ENCODE results near the gene FLT1.

FLT1 gene

DNA sequence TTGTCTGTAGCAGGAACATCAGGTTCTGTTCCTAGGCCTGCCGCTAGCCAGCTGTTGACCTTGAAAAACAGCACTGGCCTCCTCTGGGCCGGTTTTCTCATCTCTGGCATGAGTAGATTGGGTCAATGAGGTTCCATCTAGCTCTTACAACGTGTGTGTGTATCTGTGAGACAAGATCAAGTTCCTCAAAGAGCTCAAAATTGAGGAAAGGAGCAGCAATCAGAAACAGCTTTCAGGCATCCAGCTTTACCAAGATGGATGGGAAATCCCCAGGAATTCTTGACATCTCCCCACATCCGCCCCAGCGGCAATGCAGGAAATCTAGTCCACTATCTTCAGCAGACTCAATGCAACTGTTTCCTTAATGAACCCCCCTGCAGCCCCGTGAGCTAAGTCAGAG lies 4.9 kb downstream of the FLT1 start:
- DNase-seq (ENCODE audit: insufficient read length, low spot score) (no peak), FAIRE-seq (no peak)

DNA sequence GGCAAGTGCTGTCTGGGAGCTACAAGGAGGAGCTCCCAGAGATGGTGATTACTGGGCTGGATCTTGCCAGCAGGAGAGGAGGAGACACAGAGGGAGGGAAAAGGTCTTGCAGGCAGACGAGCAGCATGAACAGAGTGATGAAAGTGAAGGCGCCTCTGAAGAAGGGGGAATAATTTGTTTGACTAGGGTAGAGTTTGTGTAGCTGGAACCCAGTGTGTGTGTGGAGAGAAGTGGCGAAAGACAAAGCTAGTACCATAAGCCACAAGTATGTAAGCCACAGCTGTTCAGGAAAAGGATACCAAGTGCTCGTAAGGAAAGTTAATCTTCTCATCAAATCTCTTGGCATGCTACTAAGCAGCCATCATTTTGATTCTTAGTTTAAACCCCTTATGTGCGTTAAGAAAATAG lies 5.4 kb downstream of the FLT1 start:
- no peak for DNase-seq (ENCODE audit: insufficient read length, low spot score)
- no peak for FAIRE-seq

DNA sequence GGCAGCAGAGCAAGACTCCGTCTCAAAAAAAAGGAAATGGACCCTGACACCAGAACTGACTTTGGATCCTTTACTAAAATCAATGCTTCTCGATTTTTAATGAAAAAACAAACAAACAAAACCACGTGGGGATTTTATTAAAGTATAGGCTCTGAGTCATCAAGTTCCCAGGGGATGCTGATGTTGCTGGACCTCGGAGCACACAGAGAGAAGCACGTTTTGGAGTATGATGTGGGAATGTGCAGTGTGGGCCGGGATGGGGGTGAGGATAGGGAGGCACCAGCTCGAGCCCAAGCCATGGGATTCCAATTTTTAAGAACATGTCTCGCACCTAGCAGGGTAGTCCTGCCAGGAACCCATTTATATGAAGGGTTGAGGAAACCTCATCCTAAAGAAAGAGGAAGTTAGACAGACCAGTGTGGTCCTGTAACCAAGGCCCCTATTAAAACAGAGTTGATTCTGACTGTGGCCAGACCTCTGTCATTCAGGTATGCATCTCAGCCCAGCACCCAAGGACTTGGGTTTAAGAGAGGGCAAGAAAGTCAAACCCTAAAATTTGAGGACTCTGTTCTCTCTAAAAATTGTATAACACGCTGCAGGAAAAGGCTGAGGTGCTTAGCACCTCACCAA lies 6.4 kb downstream of the FLT1 start:
- no peak for DNase-seq (ENCODE audit: insufficient read length, low spot score)
- no peak for FAIRE-seq

DNA sequence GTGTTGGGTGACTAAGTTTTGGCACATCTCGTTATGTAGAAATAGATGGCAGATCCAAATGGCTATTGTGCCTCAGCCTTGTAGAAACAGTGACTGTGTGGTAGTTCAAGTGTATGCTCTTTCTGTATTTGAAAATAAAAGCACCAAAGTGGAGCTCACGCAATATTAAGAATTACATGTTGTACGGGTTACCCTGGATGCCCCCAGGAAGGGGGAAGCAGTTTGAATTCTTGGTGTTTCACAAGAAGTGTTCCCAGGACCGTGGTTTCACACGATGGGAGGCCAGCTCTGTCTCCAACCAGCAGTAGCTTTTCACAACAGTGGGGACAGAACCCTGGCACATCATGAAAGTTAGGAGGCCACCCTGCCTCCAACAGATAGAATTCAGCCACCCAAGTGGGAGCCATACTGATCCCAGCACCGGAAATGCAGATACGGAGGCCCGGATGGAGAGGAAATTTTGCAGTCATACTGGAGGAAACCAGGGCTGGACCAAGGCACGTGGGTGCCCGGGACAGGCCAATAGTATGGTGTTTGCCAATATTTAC lies 8.9 kb downstream of the FLT1 start:
- DNase-seq (ENCODE audit: insufficient read length, low spot score) (no peak), FAIRE-seq (no peak)

DNA sequence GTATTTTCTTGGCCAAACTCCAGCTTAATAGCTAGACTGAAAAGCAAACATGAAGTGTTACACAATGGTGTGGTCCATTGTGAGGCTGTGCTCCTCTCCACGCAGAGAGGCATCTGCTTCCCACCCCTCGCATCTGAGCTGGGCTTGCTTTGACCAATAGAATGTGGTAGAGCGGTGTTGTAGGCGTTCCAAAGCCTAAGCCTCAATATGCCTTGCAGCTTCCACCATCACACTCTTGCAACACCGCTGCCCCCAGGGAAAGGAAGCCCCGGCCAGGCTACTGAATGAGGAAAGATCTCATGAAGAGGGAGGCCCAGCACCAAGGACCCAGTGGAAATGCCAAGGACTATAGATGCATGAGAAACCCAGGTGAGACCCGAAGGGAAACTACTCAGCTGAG lies 9.4 kb downstream of the FLT1 start:
- FAIRE-seq (no peak), DNase-seq (ENCODE audit: insufficient read length, low spot score) (no peak)

DNA sequence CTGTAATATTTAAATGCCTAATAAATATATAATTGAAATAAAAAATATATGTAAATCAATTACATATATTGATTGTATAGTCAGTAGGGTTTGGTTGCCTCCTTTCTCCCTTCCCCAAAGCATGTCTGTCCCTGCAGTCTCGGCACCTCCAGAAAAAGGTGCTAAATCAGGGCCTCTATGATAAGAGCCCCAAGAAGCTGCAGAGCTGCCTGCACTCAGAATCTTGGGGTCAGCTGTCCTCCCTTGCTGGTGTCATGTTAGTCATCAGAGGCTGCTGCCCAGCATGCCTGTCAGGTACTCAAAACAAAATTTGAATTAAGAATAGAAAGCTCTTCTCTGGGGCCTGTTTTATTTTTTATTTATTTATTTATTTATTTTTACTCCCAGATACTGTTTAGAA lies 9.8 kb downstream of the FLT1 start:
- FAIRE-seq (no peak), DNase-seq (ENCODE audit: insufficient read length, low spot score) (no peak)

DNA sequence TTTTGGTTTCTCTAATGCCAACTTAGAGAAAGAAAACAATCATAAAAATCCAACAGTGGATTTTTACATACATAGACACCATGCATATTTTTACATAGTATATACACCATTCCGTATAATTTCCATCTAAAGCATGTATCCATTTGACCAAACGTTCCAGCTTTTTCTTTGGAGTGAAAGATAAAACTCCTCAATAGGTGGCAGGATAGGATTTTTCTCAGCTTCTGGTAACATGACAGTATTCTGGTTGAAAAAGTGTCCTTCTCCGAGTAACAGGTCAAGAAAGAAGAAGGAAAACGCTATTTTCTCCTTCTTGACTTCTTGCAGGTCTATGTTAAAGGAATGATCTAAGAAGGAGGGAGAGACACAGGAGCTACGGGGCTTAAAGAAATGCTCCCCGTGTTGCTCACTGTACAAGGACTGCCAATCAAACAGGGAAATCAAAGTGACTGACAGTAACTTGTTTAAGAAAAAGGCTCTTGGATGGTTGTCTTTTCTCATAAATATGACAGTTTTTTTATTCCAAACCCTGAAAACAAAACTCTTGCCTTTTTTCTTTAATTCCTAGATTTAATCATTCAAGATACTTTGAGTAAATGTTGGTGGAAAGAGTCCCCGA lies 11.5 kb downstream of the FLT1 start:
- FAIRE-seq (no peak), DNase-seq (ENCODE audit: insufficient read length, low spot score) (no peak)

DNA sequence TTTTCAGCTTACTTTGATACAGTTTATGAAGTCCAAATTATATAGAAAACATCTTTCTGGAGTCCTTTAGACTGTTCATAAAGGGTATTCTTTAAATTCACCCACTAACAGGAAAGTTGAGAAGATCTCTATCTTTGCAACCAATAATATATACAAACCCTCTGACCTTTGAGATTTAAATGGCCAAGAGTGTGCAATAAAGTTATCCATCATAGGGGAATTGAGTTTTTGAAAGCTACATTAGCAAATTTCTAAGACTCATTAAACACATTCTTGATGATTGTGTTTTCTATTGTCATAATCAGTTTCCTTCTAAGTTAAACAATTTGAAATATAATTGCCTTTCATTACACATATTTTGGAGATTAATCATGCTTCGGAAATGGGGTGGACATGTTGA lies 15.9 kb downstream of the FLT1 start:
- DNase-seq (ENCODE audit: insufficient read length, low spot score): no peak
- FAIRE-seq: no peak

DNA sequence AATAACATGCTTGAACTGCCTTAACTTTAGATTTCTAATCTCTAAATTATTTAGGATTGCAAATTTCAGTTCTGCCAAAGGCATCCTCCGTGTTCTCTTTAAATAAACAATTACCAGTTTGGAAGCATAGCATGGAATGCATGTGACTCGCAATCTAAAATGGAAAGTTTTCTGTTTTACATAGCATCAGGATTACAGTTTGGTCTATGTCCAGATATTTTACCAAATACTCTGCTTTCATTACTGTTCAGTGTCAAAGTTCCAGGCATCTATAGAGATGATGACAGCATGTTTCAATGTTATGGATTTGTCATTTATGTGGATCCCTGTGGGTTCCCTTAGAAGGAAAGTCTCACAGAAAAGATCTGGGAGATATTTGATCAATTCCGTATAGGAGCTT lies 16.8 kb downstream of the FLT1 start:
- no peak for FAIRE-seq

DNA sequence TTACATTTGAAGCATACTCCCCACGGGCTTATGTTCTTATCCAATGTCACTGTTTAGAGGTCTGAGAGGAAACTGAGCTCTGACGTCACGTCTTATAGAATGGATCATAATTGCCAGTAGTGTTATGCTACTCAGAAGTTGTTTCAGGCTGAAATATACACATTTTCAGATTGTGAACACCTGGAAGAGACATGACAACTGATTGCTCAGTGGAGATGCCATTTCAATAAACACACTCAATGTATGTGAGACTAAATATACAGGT lies 17.3 kb downstream of the FLT1 start:
- DNase-seq (ENCODE audit: insufficient read length, low spot score) (no peak), FAIRE-seq (no peak)

More for the DNA sequence above, 16.8 kb downstream of the FLT1 start:
- DNase-seq (ENCODE audit: insufficient read length, low spot score): no peak

DNA sequence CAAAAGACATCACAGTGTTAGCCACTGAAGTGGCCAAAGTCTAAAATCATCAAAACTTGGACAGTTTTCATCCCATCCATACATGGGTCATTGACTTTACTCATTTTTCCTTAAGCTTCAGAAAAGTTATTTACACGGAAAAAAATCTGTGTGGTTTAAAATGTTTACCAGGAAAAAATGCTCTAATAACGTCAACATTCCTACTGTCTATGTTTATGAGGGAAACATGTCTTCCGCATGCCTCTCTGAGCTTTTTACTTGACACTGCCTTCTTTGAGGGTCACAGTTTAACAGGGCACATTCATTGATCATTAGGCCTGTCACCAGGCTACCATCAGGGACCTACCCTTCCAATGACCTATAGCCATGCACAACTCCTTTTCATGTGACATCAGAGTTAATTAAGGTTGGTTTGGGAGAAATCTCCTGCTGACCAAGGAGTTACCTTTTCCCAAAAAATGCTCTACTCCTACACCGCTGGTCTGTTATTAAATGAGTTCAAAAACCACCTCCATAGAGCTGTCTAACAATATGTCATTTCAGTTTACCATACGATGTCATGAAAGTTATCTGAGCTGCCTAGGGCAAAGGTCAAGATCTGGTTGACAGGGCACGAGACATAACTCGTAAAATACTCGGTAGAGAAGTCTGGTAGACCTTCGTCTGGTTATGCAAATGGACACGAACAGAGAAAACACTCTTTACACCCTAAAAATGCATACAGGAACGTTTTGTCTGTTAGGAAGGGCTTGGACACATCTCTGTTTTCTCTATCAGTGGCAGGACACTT lies 17.8 kb downstream of the FLT1 start:
- no peak for FAIRE-seq
- no peak for DNase-seq (ENCODE audit: insufficient read length, low spot score)

DNA sequence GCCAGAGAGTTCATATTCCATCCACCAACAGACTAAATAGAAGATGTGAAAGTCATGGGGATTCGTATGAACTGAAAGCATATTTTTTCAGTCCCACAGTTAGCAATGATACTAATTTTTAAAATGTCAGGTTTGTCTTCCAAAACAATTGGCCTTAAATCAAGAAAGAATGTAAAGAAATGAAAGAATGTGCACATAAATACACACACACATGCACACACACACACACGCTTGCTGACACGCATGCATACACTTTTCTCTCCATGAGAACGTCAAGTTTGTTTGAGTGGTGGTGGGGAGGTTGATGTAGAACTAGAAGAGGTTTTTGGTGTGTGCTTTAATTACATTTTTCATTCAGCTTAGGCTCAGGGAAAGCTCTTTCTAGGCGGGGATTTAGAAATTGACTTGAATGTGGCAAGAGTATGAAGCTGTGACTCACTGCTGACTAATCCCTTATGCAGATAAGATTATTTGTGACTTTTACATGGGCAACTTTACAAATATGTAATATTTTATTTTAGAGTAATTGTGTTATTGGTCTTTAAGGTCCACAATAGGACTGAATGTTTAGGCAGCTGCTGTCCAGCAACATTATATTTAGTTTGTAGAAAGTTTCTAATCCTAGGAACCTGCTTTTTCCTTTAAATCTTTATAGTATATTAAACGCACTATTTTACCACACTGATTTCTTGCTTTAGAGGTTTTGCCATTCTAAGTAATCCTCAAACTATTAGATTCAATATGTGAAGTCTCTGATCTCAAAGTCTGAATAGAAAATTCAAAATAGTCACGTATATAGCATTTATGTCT lies 18.8 kb downstream of the FLT1 start:
- FAIRE-seq (no peak), DNase-seq (ENCODE audit: insufficient read length, low spot score) (no peak)

DNA sequence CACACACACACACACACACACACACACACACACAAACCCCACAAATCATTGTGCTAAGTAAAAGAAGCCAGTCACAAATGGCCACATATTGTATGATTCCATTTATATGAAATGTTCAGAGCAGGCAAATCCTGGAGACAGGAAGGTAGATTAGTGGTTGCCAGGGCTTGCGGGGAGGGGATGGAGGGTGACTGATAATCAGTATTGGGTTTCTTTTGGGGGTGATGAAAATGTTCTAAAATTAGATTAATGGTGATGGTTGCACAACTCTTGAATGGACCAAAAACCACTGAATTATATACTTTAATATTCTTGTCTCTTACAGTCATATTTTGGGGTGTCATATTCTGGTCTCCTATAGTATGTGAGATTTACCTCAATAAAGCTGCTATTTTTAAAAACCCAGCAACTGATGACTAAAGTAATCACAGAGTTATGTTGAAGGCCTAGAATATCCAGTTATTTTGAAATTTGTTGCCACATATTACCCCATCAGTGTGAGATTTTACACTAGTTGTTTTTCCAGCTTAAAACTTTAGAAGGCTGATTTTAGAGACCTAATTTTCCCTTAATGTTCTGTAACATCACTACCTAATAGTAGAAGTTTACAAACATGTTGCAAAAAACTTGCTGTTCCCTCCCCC lies 20.3 kb downstream of the FLT1 start:
- DNase-seq (ENCODE audit: insufficient read length, low spot score) (no peak), FAIRE-seq (no peak)

DNA sequence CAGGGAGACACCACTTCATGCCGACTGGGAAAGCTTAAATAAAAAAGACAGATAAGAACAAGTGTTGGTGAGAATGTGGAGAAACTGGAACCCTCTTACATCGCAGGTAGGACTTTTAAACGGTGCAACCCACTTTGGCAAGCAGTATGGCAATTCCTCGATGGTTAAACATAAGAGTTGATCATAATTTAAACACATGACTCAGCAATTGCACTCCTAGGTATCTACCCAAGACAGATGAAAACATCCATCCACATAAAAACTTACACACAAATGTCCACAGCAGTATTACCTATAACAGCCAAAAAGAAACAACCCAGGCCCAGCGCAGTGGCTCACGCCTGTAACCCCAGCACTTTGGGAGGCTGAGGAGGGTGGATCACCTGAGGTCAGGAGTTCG lies 21.9 kb downstream of the FLT1 start:
- DNase-seq (ENCODE audit: insufficient read length, low spot score): no peak
- FAIRE-seq: no peak

DNA sequence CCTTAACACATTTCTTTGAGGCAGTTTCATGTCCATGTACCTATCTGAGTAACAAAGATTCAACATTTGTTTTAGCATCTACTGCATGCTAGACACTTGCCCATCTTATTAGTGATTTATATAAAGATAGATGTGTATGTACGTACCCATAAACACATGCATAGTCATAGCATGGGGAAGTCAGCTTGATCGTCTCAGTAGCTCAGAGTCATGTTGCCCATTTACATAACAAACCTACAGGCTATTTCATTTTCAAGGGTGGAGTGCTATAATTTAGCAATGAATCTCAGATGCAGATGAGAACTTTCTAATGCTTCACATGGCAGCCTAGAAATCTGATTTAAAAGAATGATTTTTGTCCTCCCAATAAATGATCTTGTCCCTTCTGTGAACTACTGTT lies 23.5 kb downstream of the FLT1 start:
- DNase-seq (ENCODE audit: insufficient read length, low spot score) (no peak), FAIRE-seq (no peak)

DNA sequence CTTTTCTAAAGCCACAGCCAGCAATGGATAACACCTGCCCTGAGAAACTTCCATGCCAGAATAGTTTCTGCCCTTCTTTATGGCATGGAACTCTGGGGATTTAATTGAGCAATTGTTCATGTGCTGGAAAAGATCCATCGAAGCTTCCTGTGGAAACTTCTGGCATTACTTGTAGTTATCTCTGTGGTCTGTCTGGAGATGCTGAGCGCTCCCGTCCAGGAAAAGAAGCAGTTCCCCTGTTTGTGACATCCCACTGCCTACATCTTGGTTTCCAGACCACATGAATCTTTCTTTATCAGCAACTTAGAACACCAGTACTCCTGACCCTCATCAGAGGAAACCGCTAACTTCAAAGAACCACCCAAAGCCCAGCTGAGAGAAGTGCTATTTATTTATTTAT lies 24.6 kb downstream of the FLT1 start:
- FAIRE-seq (no peak), DNase-seq (ENCODE audit: insufficient read length, low spot score) (no peak)

DNA sequence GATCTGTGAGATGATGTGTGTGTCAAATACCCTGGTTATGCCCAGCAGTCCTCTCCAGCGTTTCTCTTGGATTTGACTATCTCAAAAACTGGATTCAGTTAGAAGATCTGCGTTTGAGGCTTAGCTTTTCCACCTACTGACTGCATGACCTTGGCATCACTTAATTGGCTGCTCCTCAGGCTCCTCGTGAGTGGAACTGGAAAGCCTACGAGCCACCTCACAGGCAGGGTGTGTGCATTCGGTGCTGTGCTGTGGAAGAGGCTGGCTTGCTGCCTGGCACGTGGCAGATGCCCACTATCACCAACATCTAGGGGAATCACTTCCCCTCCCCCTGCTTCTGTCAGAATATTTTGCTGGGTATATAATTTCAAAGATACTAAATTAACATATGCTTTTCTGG lies 25.6 kb downstream of the FLT1 start:
- FAIRE-seq: no peak
- DNase-seq (ENCODE audit: insufficient read length, low spot score): no peak

DNA sequence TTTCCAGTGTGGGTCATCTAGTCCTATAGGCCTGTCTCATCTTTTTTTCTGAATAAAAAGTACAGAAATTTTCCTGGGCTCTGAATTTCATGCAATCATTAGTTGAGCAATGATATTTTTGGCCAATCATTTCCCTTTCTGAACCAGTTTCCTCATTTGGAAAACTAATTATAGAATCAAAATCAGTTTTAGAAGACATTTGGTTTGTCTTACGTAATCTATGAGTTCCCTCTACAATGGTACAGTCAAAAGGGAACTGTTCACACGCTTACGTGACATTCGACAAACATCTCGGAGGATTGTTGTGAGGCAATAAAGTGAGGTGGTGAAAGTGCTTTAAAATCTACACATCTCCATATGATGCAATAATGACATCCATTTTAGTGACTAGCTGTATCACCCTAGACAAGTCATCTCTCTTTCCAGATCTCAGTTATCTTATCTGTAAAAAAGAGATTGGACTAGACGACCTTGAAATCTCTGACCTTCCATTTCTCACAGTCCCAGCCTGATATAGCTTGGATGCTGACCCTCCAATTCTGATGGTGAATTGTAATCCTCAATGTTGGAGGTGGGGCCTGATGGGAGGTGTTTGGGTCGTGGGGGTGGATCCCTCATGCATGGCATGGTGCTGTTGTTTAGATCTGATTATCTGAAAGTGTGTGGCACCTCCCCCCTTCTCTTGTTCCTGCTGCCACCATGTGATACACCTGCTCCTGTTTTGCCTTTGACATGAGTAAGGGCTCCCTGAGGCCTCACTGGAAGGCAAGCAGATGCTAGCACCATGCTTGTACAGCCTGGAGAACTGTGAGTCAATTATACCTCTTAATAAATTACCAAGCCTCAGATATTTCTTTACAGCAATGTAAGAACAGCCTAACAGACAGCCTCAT lies 26.7 kb downstream of the FLT1 start:
- FAIRE-seq (no peak), DNase-seq (ENCODE audit: insufficient read length, low spot score) (no peak)

DNA sequence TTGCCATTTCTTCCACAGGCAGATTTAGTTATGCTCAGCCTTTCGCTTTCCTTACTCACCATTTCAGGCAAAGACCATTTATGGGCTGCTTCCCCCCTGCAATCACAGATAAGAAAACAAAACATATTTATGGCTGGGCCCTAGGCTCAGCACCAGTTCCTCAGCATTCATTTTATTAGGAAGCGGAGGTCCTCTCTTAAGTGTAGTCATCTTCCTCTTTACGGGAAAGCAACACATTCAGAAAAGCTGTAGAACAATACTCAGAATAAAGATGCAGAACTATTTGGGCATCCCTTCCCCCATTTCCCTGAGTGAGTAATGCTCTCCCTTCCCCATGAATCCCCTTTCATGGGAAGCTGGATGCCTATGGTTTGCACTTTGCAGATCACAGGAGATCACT lies 27.9 kb downstream of the FLT1 start:
- FAIRE-seq (no peak), DNase-seq (ENCODE audit: insufficient read length, low spot score) (no peak)

DNA sequence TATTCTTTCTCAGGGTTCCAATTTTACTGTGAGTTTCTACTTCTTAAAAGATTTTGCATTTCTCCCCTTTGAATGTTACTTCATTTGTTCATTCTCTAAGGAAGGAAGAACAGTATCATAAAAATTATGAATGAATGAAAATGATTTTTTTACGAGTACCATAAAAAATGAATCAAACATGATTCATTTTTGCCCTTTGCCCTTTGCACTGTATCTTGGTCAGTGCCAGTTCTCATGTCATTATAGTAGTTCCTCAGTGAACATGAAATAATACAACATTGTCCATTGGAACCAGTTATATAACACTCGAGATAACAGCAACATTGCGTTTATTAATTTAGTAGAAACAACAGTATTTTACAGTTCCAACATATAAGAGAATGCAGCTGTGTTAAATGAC lies 28.8 kb downstream of the FLT1 start:
- FAIRE-seq: no peak
- DNase-seq (ENCODE audit: insufficient read length, low spot score): no peak
